GM08714 (cell line): ENCODE data around the gene PDE4D.

ENCODE experiments used
- H3K4me3 ChIP-seq: fragments of 200-500 bp; sonication (Bioruptor generic); 2 replicates; pipeline ENCODE4 v1.5.1; 2014; ENCODE audit warnings: mild to moderate bottlenecking, low read length, inconsistent platforms
- ZNF274 ChIP-seq: IDR thresholded peaks from 2 replicates; pipeline ENCODE4 v1.6.1; 2012; ENCODE audit warnings: mild to moderate bottlenecking, low read depth, low read length

Gene PDE4D

DNA sequence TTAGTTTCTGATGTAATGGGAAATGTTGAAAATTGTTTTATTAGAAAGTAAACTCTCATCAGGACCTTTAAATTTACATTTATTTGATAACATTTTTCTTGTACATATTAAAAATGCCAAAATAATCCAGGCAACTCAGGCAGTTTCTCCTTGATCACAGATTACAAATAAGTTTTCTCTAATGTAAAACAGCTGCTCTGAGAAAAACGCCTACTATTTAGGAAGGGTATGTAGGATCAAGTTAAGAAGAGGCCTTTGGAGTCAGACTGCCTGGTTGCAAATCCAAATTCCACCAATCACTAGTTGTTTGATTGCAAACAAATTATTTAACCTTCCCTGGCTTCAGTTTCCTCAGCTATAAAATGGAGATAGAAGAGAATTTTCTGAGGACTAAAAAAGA lies 610.8 kb downstream of the PDE4D start:
- no peak overlapping the region for H3K4me3 ChIP-seq
- no peak for TF ChIP-seq ZNF274

DNA sequence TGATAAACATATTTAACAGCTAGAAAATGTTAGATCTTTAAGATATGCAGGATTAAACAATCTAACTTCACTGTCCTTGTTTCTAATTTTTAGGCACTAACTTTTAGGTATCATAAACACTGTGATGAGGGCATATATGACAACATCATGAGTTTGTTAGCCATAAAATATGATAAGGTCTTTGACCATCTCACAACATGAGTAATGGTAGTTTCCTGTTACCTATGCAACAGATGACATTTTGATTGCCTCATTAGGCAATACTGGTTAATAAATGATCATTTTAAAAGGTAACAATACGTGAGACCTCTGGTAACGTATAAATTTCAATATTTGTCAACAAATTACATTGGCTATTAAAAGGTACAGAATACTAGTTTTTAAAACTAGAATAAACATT lies 613.5 kb downstream of the PDE4D start:
- TF ChIP-seq ZNF274: no peak
- no peak overlapping the region for H3K4me3 ChIP-seq

GRCh38 chr5:59276917-59277372 lies 616.6 kb downstream of the PDE4D start:
- H3K4me3 ChIP-seq: no peak overlapping the region
- no peak for TF ChIP-seq ZNF274

GRCh38 chr5:59276325-59276675 lies 617.2 kb downstream of the PDE4D start:
- H3K4me3 ChIP-seq: peak overlapping the region; percentile 56; the same call in 1 of the 2 replicates
- no peak for TF ChIP-seq ZNF274

DNA sequence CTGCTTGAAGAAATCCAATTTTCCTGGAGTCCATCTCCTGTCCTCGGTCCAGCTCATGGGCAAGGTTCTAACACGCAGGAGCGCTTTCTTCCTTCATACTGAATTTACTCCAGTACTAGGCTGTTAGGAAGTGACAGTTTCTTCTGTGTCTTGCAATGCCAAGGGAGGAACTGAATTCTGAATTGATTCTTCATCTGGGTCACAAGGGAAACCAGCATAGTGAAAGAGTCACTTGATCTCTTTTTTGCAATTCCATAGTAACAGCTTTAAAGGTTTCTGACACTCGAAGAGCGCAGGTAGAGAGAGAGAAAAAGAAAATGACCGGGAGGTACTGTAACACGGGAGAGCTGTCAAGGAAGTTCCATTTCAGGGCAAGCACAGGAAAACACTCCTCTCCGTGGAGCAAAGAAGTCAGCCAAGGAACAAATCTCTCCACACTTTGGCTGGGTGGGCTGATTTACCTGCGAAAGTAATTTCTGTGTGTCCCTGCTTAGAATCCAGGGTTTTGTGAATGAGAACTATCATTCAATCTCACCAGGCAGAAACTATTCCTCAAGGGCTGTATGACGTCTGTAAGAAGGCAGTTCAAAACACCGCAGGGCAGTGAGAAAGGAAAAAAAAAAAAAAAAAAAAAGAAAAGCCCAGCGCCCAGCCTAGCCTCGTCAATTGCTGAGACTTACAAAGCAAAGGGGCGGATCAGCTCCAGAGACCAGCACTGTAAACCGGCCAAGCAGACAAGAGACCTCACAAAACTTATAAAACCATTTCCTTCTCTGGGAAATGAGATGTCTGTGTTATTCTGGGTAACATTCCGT lies 617.8 kb downstream of the PDE4D start:
- TF ChIP-seq ZNF274: no peak
- H3K4me3 ChIP-seq: peak overlapping the region; percentile 56

DNA sequence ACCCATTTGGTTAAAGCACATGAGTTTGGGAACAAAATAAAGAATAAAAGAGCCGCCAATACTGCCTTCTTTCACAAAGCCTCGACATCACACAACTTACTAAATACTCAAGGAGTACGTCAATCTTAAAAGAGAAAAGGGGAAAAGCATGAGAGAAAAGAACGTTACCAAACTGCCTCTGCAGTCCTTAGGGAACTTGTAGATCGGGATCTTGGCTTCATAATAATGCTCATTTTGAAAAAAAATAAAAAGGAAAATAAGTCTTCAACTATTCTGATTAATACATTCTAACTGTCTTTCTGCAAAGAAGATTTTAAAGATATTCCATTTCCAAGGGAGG lies 618.4 kb downstream of the PDE4D start:
- TF ChIP-seq ZNF274: no peak
- peak overlapping the region; percentile 56 for H3K4me3 ChIP-seq

GRCh38 chr5:59274106-59274636 lies 619.4 kb downstream of the PDE4D start:
- no peak for TF ChIP-seq ZNF274
- H3K4me3 ChIP-seq: no peak overlapping the region; the same call in 1 of the 2 replicates

GRCh38 chr5:59272809-59273427 lies 620.6 kb downstream of the PDE4D start:
- H3K4me3 ChIP-seq: no peak overlapping the region
- TF ChIP-seq ZNF274: no peak

GRCh38 chr5:59268756-59269415 lies 624.6 kb downstream of the PDE4D start:
- no peak for TF ChIP-seq ZNF274

DNA sequence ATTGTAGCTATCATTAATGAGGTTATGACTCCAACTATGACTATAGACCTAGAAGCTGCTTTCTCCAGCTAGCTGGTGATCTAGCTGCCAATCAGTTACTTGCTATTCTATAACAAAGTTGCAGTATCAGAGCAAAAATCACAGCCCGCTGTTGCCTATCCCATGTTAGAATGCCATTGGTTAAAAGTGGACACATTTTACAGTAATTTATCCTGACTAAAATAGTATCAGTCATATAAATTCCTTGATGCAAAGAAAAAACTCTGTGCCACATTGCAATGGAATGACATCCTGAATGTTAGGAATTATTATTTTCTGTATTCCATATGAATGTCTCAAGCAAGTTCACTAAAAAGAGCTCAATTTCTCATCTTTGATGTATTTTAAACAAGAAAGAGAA lies 626.5 kb downstream of the PDE4D start:
- no peak for TF ChIP-seq ZNF274
- H3K4me3 ChIP-seq: no peak overlapping the region

More at GRCh38 chr5:59268756-59269415, 624.6 kb downstream of the PDE4D start:
- no peak overlapping the region for H3K4me3 ChIP-seq

DNA sequence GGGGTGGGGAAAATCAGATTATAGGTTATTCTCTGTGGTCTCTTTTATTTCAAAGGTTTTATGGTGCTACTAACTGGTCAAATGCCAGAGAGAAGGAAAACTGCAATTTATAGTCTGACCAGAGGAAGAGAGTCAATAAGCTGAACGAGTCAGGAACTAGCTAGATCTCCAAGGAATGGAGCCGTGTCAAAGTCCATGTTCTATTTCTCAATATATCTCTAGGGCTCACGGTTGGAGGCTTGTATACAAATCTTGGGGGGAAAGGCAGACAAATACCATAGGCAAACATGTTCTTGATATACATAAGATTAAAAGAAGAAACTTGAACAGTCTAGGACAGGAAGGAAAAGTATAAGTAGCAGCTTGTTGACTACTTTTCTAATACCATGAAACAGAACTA lies 627.1 kb downstream of the PDE4D start:
- no peak for TF ChIP-seq ZNF274
- no peak overlapping the region for H3K4me3 ChIP-seq

GRCh38 chr5:59264639-59265245 lies 628.8 kb downstream of the PDE4D start:
- no peak overlapping the region for H3K4me3 ChIP-seq
- no peak for TF ChIP-seq ZNF274

- no peak for TF ChIP-seq ZNF274
- H3K4me3 ChIP-seq: no peak overlapping the region
These were observed 629.5 kb downstream of the PDE4D start for GRCh38 chr5:59264013-59264412.

DNA sequence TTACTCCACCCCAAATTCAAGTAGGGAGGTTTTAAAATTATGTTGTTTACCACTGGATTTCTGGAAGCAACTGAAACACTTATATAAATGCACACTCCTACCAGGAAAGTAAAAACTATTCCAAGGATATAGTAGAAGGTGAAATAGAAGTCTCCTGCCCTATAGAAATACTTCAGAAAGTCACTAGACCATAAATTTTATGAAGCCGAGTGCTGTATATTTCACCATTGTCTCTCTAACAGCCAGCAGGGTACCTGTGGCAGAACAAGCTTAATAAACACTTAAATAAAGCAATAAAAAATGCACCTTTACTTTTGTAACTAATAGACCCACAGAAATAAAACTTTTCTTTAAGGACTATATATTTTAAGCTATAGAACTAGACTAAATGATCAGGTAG lies 631.6 kb downstream of the PDE4D start:
- H3K4me3 ChIP-seq: no peak overlapping the region

More for the DNA sequence above, 631.6 kb downstream of the PDE4D start:
- no peak for TF ChIP-seq ZNF274
